ENCODE measurements around the gene GGCX. TPM values are rescaled to one million over a fixed set of nuclear protein-coding genes. Genes with fewer than 3 reads are reported as not detected.

The GGCX gene
- total RNA-seq, 3 donors from 2014 or later: 26.4 to 39.1 (median 31.7) TPM

DNA sequence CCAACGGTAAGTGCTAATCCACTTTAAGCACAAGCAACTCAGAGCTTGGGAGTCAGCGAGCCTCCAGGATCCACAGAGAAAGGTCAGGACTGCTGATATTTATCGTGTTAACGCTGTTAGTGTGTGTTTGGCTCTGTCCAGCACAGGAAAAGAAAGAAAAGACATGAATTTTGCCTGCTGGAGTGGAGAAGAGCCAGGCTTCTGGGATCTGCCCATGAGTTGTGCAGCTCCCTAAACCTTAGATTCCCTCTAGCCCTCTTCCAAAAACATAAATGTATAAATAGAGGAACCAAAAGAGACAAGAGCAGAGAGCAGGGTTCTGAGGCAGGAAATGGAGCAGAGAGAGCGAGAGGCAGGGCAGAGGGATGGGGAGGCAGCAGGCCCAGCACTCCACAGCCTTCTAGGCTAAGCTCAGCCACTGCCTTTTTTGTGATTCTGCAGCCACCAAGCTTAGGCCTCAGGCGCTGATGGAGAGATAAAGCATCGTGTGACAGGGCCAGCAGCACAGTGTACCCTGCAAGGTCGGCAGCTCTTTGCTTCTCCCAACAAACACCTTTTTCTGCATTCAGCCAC, 36.9 kb downstream of the GGCX start:
- Histone ChIP-seq H3K36me3 (ENCODE audit: low read depth) (no peaks in the 10 kb centered on the region), H3K4me1 (ENCODE audit: low read depth) (peaks cover 22% of the 10 kb centered on the region), H3K9me3 (no peaks in the 10 kb centered on the region), H3K4me3 (no peak overlapping the region)
- TF ChIP-seq, protein P1, sequence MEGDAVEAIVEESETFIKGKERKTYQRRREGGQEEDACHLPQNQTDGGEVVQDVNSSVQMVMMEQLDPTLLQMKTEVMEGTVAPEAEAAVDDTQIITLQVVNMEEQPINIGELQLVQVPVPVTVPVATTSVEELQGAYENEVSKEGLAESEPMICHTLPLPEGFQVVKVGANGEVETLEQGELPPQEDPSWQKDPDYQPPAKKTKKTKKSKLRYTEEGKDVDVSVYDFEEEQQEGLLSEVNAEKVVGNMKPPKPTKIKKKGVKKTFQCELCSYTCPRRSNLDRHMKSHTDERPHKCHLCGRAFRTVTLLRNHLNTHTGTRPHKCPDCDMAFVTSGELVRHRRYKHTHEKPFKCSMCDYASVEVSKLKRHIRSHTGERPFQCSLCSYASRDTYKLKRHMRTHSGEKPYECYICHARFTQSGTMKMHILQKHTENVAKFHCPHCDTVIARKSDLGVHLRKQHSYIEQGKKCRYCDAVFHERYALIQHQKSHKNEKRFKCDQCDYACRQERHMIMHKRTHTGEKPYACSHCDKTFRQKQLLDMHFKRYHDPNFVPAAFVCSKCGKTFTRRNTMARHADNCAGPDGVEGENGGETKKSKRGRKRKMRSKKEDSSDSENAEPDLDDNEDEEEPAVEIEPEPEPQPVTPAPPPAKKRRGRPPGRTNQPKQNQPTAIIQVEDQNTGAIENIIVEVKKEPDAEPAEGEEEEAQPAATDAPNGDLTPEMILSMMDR (IDR thresholded peaks at IDR 0.05): no peak
- ATAC-seq: peak; percentile 18
- no peak for DNase-seq
- intact Hi-C loops (cut with DNase I, micrococcal nuclease): no loop called here

DNA sequence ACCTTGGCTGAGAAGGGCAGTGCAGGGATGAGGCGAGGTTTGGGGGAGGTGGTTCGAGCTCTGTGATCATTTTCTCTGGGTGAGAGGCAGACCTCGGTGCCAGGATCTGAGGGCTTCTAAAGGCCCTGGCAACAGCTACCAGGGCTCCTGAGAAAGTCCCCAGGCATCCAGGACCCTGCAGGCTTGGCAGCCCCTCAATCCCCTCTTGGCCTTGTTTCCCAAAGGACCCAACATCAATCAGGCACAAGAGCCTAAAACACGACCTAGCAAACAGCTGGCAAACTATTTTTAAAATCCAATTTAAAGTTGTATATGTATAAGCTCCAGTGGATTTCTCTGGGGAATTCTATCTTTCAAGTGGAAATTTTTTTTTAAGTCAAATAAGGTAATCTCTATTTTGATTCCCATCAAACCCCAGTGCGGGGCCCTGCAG, 37.4 kb downstream of the GGCX start:
- Histone ChIP-seq H3K36me3 (ENCODE audit: low read depth) (no peaks in the 10 kb centered on the region), H3K4me1 (ENCODE audit: low read depth) (peaks cover 22% of the 10 kb centered on the region), H3K9me3 (no peaks in the 10 kb centered on the region), H3K4me3 (no peak overlapping the region)
- TF ChIP-seq, protein P1 (IDR thresholded peaks at IDR 0.05): no peak
- ATAC-seq: no peak
- no peak for DNase-seq
- intact Hi-C loops (cut with DNase I, micrococcal nuclease): no loop called here

DNA sequence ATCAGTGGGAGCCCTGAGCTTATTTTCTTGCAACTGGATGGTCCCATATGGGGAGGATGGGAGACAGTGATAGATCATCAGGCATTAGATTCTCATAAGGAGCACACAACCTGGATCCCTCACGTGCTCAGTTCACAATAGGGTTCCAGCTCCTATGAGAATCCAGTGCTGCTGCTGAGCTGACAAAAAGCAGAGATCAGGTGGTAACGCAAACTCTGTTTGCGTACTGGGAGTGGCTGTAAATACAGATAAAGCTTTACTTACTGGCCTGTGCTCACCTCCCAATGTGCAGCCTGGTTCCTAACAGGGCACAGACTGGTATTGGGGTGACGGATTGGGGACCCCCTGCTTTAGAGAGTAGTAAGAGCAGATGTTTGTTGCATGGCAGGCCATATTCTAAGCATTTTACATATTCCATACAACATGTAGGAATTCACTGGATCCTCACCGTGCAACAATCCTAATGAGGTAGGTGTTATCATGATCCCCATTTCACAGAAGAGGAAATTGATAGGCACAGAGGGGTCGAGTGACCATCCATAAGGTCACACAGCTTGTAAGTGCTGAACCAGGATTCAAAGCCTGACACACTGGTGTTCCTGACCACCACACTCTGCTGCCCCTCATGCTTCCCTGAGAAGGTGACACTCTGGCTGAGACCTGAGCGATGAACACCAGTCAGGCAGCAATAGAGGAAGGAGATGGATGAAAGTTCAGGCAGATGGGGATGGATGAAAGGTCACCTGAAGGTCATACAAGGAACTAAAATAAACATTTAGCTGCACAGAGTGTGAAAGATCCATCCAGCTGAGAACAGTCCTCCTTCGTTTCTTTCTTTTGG, 38.0 kb downstream of the GGCX start:
- Histone ChIP-seq H3K4me3 (no peak overlapping the region), H3K36me3 (ENCODE audit: low read depth) (no peaks in the 10 kb centered on the region), H3K9me3 (no peaks in the 10 kb centered on the region), H3K4me1 (ENCODE audit: low read depth) (peaks cover 22% of the 10 kb centered on the region)
- DNase-seq (peak in 1 of 3 donors; percentile 67), ATAC-seq (peak; percentile 93)
- TF ChIP-seq, protein P1 (IDR thresholded peaks at IDR 0.05): no peak
- intact Hi-C loops (cut with DNase I, micrococcal nuclease): no loop called here

DNA sequence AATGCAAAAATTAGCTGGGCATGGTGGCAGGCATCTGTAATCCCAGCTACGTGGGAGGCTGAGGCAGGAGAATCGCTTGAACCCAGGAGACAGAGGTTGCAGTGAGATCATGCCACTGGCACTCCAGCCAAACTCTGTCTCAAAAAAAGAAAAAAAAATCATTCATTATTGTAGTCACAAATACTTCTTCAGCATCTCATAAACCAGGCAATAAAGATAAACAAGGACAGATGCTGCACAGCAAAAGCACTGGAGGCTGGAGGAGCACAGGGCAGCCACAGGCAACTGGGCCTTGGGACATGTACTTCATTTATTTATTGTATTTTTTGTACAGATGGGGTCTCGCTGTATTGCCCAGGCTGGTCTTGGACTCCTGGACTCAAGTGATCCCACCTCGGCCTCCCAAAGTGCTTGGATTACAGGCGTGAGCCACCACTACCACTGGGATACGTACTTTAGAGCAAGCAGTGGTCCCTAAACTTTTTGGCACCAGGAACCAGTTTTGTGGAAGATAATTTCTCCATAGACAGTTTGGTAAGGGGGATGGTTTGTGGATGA, 39.1 kb downstream of the GGCX start:
- ATAC-seq (peak; percentile 72), DNase-seq (no peak)
- no peaks in the 10 kb centered on the region for H3K9me3 ChIP-seq
- TF ChIP-seq, protein P1 (IDR thresholded peaks at IDR 0.05): no peak
- intact Hi-C loops (cut with DNase I, micrococcal nuclease): no loop called here
- no peaks in the 10 kb centered on the region for H3K36me3 ChIP-seq (ENCODE audit: low read depth)
- H3K4me3 ChIP-seq: no peak overlapping the region
- peaks cover 27% of the 10 kb centered on the region for H3K4me1 ChIP-seq (ENCODE audit: low read depth)

DNA sequence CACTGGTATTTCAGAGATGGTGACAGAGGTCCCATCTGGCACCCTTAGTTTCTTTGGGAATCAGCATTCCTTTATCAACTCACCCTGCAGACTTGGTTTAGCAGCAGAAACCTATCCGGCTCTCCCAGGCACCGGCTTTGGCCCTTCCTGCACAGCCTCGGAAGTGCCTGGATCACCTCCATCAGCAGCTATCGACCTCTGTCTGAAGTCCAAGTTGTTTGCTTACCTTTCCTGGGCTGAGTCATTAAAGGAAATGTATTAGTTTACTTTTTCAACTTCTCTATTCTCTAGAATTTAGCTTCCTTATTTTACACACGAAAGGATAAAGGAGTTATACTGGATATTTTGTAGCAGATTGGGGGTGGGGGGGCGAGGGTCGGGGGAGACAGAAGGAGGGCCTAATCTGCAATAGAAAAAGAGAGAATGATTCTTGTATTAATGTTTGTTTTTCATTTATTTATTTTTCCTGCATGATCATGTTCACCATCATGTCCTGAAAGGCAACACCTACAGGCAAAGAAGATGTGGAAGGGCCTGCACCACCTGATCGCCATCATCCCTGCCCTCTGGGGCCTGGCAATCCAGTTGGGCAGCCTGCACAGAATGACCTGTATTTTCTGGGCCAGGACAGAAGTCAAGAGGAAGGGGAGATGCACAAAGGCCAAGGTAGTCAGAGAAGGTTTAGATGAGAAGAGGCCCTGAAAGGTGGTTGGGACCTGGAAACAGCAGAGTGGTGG, 44.5 kb downstream of the GGCX start:
- H3K36me3 ChIP-seq (ENCODE audit: low read depth): no peaks in the 10 kb centered on the region
- TF ChIP-seq, protein P1 (IDR thresholded peaks at IDR 0.05): no peak
- intact Hi-C loops (cut with DNase I, micrococcal nuclease): loop anchor here in 1 of 2 donors (5.0 kb wide), 1 partner anchor 45 kb away; no protein-coding TSS in a partner anchor
- H3K9me3 ChIP-seq: no peaks in the 10 kb centered on the region
- peaks cover 8% of the 10 kb centered on the region for H3K4me1 ChIP-seq (ENCODE audit: low read depth)
- no peak overlapping the region for H3K4me3 ChIP-seq
- DNase-seq (peak; percentile 70 to 77 (median 72)), ATAC-seq (peak; percentile 97)

Data from mucosa of descending colon (tissue), 3 donors.